GM23248 (cell line): ENCODE data around the gene FOXB1.

Source experiments
- EZH2 ChIP-seq: fragments of 200-600 bp; sonication (generic); IDR thresholded peaks from 2 replicates; pipeline ENCODE4 v1.6.1; 2018; ENCODE audit warnings: antibody characterized with exemption, mild to moderate bottlenecking; ENCODE audit not compliant: insufficient read depth, poor library complexity, severe bottlenecking
- EZH2phosphoT487 ChIP-seq: fragments of 200-600 bp; sonication (generic); IDR thresholded peaks from 2 replicates; pipeline ENCODE4 v1.6.1; 2018; ENCODE audit warnings: antibody characterized with exemption, moderate library complexity, mild to moderate bottlenecking, low read depth; ENCODE audit not compliant: insufficient read depth

GRCh38 chr15:60049948-60050347 is 45.8 kb downstream of the FOXB1 start:
- TF ChIP-seq EZH2 (no peak), EZH2phosphoT487 (no peak)
